ENCODE results near the gene PAPLN.

PAPLN gene

GRCh38 chr14:73209953-73210352 is 27.4 kb upstream of the PAPLN start:
- TF ChIP-seq EZH2phosphoT487 (IDR thresholded peaks at IDR 0.05; ENCODE audit: borderline replicate concordance) = no peak
- TF ChIP-seq, protein P1, sequence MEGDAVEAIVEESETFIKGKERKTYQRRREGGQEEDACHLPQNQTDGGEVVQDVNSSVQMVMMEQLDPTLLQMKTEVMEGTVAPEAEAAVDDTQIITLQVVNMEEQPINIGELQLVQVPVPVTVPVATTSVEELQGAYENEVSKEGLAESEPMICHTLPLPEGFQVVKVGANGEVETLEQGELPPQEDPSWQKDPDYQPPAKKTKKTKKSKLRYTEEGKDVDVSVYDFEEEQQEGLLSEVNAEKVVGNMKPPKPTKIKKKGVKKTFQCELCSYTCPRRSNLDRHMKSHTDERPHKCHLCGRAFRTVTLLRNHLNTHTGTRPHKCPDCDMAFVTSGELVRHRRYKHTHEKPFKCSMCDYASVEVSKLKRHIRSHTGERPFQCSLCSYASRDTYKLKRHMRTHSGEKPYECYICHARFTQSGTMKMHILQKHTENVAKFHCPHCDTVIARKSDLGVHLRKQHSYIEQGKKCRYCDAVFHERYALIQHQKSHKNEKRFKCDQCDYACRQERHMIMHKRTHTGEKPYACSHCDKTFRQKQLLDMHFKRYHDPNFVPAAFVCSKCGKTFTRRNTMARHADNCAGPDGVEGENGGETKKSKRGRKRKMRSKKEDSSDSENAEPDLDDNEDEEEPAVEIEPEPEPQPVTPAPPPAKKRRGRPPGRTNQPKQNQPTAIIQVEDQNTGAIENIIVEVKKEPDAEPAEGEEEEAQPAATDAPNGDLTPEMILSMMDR (conservative IDR thresholded peaks at IDR 0.05; ENCODE audit: low read length) = no peak
- H3K9me2 ChIP-seq (replicated peaks; ENCODE audit: low read depth, low read length) = no peaks in the 10 kb centered on the region
- H3K27me3 ChIP-seq (ENCODE audit: insufficient read depth, low read length, poor library complexity, severe bottlenecking) = no peaks in the 10 kb centered on the region
- H3K36me3 ChIP-seq (ENCODE audit: insufficient read depth, low read length) = peaks cover 80% of the 10 kb centered on the region
- no peak overlapping the region for H2AFZ ChIP-seq (ENCODE audit: low read length)
- no peak overlapping the region for H3K4me2 ChIP-seq (ENCODE audit: low read depth, low read length, poor library complexity, severe bottlenecking)
- H3K9ac ChIP-seq (ENCODE audit: low read depth, low read length, poor library complexity, severe bottlenecking) = no peak overlapping the region
- H3K9me3 ChIP-seq (ENCODE audit: insufficient read depth, low read depth, low read length) = peaks cover 13% of the 10 kb centered on the region
- no peaks in the 10 kb centered on the region for H4K20me1 ChIP-seq (ENCODE audit: insufficient read depth, low read length, poor library complexity, severe bottlenecking)
- no peaks in the 10 kb centered on the region for H3F3A ChIP-seq (ENCODE audit: low read depth)
- no peaks in the 10 kb centered on the region for H3K79me2 ChIP-seq (ENCODE audit: insufficient read depth, low read length)
- no peaks in the 10 kb centered on the region for H3K4me1 ChIP-seq (ENCODE audit: insufficient read depth, low read length, poor library complexity, severe bottlenecking)
- no peak overlapping the region for H3K4me3 ChIP-seq (ENCODE audit: low read length, poor library complexity, severe bottlenecking)

GRCh38 chr14:73211251-73212040 is 25.9 kb upstream of the PAPLN start:
- H4K20me1 ChIP-seq (ENCODE audit: insufficient read depth, low read length, poor library complexity, severe bottlenecking) = no peaks in the 10 kb centered on the region
- H3K4me2 ChIP-seq (ENCODE audit: low read depth, low read length, poor library complexity, severe bottlenecking) = no peak overlapping the region
- TF ChIP-seq EZH2phosphoT487 (IDR thresholded peaks at IDR 0.05; ENCODE audit: borderline replicate concordance) = no peak
- TF ChIP-seq, protein P1 (conservative IDR thresholded peaks at IDR 0.05; ENCODE audit: low read length) = no peak
- no peak overlapping the region for H3K4me3 ChIP-seq (ENCODE audit: low read length, poor library complexity, severe bottlenecking)
- no peaks in the 10 kb centered on the region for H3F3A ChIP-seq (ENCODE audit: low read depth)
- peaks cover 13% of the 10 kb centered on the region for H3K9me3 ChIP-seq (ENCODE audit: insufficient read depth, low read depth, low read length)
- H3K4me1 ChIP-seq (ENCODE audit: insufficient read depth, low read length, poor library complexity, severe bottlenecking) = no peaks in the 10 kb centered on the region
- H3K36me3 ChIP-seq (ENCODE audit: insufficient read depth, low read length) = peaks cover 74% of the 10 kb centered on the region
- no peaks in the 10 kb centered on the region for H3K79me2 ChIP-seq (ENCODE audit: insufficient read depth, low read length)
- H3K9me2 ChIP-seq (replicated peaks; ENCODE audit: low read depth, low read length) = no peaks in the 10 kb centered on the region
- H3K9ac ChIP-seq (ENCODE audit: low read depth, low read length, poor library complexity, severe bottlenecking) = no peak overlapping the region
- no peaks in the 10 kb centered on the region for H3K27me3 ChIP-seq (ENCODE audit: insufficient read depth, low read length, poor library complexity, severe bottlenecking)
- H2AFZ ChIP-seq (ENCODE audit: low read length) = no peak overlapping the region

- Histone ChIP-seq H3K9me3 (ENCODE audit: insufficient read depth, low read depth, low read length) (no peaks in the 10 kb centered on the region), H3K79me2 (ENCODE audit: insufficient read depth, low read length) (no peaks in the 10 kb centered on the region), H3K27me3 (ENCODE audit: insufficient read depth, low read length, poor library complexity, severe bottlenecking) (no peaks in the 10 kb centered on the region), H4K20me1 (ENCODE audit: insufficient read depth, low read length, poor library complexity, severe bottlenecking) (no peaks in the 10 kb centered on the region), H2AFZ (ENCODE audit: low read length) (no peak overlapping the region), H3K4me1 (ENCODE audit: insufficient read depth, low read length, poor library complexity, severe bottlenecking) (no peaks in the 10 kb centered on the region), H3K4me2 (ENCODE audit: low read depth, low read length, poor library complexity, severe bottlenecking) (no peak overlapping the region), H3K4me3 (ENCODE audit: low read length, poor library complexity, severe bottlenecking) (no peak overlapping the region), H3K36me3 (ENCODE audit: insufficient read depth, low read length) (peaks cover 70% of the 10 kb centered on the region; the same call in 1 of the 2 replicates), H3K9ac (ENCODE audit: low read depth, low read length, poor library complexity, severe bottlenecking) (no peak overlapping the region), H3K9me2 (replicated peaks; ENCODE audit: low read depth, low read length) (no peaks in the 10 kb centered on the region), H3F3A (ENCODE audit: low read depth) (no peaks in the 10 kb centered on the region)
- no peak for TF ChIP-seq EZH2phosphoT487 (IDR thresholded peaks at IDR 0.05; ENCODE audit: borderline replicate concordance)
- TF ChIP-seq, protein P1 (conservative IDR thresholded peaks at IDR 0.05; ENCODE audit: low read length) = no peak
Measured at GRCh38 chr14:73216030-73216429, 21.3 kb upstream of the PAPLN start.
